Measurements from ENCODE around the gene SLC6A13.

SLC6A13 gene

GRCh38 chr12:180445-180844 lies 82.2 kb downstream of the SLC6A13 start:
- Histone ChIP-seq H3K9me3 (ENCODE audit: severe bottlenecking) (no peaks in the 10 kb centered on the region), H3K27me3 (ENCODE audit: insufficient read depth, poor library complexity, severe bottlenecking) (no peaks in the 10 kb centered on the region), H3K36me3 (ENCODE audit: low read depth) (no peaks in the 10 kb centered on the region), H3K4me1 (ENCODE audit: insufficient read depth, poor library complexity, severe bottlenecking) (peaks cover 23% of the 10 kb centered on the region), H3K27ac (ENCODE audit: poor library complexity, severe bottlenecking) (no peak overlapping the region), H3K4me3 (ENCODE audit: severe bottlenecking) (no peak overlapping the region)
- ATAC-seq (ENCODE audit: low read depth), result no peak
- no peak for TF ChIP-seq CTCF (IDR thresholded peaks at IDR 0.05; ENCODE audit: poor library complexity, severe bottlenecking)
- no peak for DNase-seq (ENCODE audit: low spot score)

DNA sequence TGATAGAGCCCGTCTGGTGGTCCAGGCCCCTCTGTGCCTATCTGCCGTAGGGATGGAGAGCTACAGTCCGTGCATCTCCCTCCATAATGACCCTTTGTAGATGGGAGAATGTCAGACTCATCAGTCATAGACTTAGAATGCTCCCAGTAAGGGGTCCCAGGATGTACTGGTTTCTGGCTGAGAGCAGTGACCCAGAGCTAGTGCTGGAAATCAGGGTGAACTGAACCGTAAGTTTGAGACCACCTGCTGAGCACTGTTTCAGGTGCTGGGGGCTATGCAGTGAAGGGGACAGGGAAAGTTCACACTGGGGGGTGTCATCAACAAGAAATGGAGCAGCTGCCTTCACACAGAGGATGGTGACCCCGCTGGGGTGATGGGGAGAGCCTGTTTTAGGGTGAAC lies 82.8 kb downstream of the SLC6A13 start:
- H3K27me3 ChIP-seq (ENCODE audit: insufficient read depth, poor library complexity, severe bottlenecking), result no peaks in the 10 kb centered on the region
- TF ChIP-seq CTCF (IDR thresholded peaks at IDR 0.05; ENCODE audit: poor library complexity, severe bottlenecking), result no peak
- H3K4me1 ChIP-seq (ENCODE audit: insufficient read depth, poor library complexity, severe bottlenecking), result peaks cover 23% of the 10 kb centered on the region
- DNase-seq (ENCODE audit: low spot score) (no peak), ATAC-seq (ENCODE audit: low read depth) (no peak)
- H3K27ac ChIP-seq (ENCODE audit: poor library complexity, severe bottlenecking), result no peak overlapping the region
- no peaks in the 10 kb centered on the region for H3K9me3 ChIP-seq (ENCODE audit: severe bottlenecking)
- H3K4me3 ChIP-seq (ENCODE audit: severe bottlenecking), result no peak overlapping the region
- no peaks in the 10 kb centered on the region for H3K36me3 ChIP-seq (ENCODE audit: low read depth)

GRCh38 chr12:179131-179884 lies 83.3 kb downstream of the SLC6A13 start:
- no peak overlapping the region for H3K27ac ChIP-seq (ENCODE audit: poor library complexity, severe bottlenecking)
- ATAC-seq (ENCODE audit: low read depth) (no peak), DNase-seq (ENCODE audit: low spot score) (no peak)
- no peaks in the 10 kb centered on the region for H3K27me3 ChIP-seq (ENCODE audit: insufficient read depth, poor library complexity, severe bottlenecking)
- H3K4me3 ChIP-seq (ENCODE audit: severe bottlenecking), result no peak overlapping the region
- no peak for TF ChIP-seq CTCF (IDR thresholded peaks at IDR 0.05; ENCODE audit: poor library complexity, severe bottlenecking)
- no peaks in the 10 kb centered on the region for H3K9me3 ChIP-seq (ENCODE audit: severe bottlenecking)
- H3K36me3 ChIP-seq (ENCODE audit: low read depth), result no peaks in the 10 kb centered on the region
- H3K4me1 ChIP-seq (ENCODE audit: insufficient read depth, poor library complexity, severe bottlenecking), result peaks cover 23% of the 10 kb centered on the region

- Histone ChIP-seq H3K36me3 (ENCODE audit: low read depth) (no peaks in the 10 kb centered on the region), H3K4me1 (ENCODE audit: insufficient read depth, poor library complexity, severe bottlenecking) (peaks cover 23% of the 10 kb centered on the region), H3K4me3 (ENCODE audit: severe bottlenecking) (no peak overlapping the region), H3K27ac (ENCODE audit: poor library complexity, severe bottlenecking) (no peak overlapping the region), H3K27me3 (ENCODE audit: insufficient read depth, poor library complexity, severe bottlenecking) (no peaks in the 10 kb centered on the region), H3K9me3 (ENCODE audit: severe bottlenecking) (no peaks in the 10 kb centered on the region)
- DNase-seq (ENCODE audit: low spot score) (no peak), ATAC-seq (ENCODE audit: low read depth) (no peak)
- no peak for TF ChIP-seq CTCF (IDR thresholded peaks at IDR 0.05; ENCODE audit: poor library complexity, severe bottlenecking)
These were observed 83.9 kb downstream of the SLC6A13 start for GRCh38 chr12:178829-179109.

DNA sequence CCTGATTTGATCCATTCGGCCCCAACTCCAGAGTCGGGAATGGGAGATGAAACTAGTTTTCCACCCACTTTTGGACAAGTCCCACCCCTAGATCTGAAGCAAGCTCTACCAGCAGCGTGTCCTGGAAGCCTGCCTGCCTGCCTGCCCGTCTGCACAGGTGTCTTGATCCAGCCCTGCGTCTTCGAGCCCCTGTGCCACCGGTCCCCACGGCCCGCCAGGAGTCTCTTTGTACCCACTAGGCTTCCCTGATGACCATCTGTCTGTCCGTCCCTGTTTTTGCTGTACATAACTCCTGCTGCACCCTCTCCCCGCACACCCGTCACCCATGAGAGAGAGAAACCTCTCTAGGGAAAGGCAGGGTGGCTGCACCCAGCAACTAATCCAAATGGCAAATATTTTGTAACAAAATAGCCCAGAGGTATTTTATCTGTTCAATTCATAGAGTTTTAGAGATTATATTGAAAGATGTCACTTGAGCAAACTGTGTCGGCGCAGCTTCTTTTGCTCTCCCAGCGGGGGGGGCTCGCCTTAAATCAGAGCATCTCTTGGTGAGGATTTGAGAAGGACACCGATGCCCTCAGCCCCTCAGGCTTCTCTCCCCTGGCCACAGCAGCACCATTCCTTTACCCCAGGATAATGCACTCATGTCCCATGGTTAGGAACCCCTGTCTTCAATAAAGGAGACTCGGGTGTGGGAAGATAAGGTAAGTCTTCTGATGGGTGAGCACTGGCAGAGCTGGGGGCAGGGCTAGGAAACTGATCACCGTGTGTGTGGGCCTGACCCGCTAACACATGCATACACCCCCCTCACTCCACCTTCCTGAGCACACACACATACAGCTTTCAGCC lies 84.4 kb downstream of the SLC6A13 start:
- Histone ChIP-seq H3K27ac (ENCODE audit: poor library complexity, severe bottlenecking) (no peak overlapping the region), H3K27me3 (ENCODE audit: insufficient read depth, poor library complexity, severe bottlenecking) (no peaks in the 10 kb centered on the region), H3K9me3 (ENCODE audit: severe bottlenecking) (no peaks in the 10 kb centered on the region), H3K4me3 (ENCODE audit: severe bottlenecking) (no peak overlapping the region), H3K4me1 (ENCODE audit: insufficient read depth, poor library complexity, severe bottlenecking) (peaks cover 23% of the 10 kb centered on the region), H3K36me3 (ENCODE audit: low read depth) (no peaks in the 10 kb centered on the region)
- DNase-seq (ENCODE audit: low spot score) (no peak), ATAC-seq (ENCODE audit: low read depth) (no peak)
- no peak for TF ChIP-seq CTCF (IDR thresholded peaks at IDR 0.05; ENCODE audit: poor library complexity, severe bottlenecking)

Data from RWPE2 (cell line).